ENCODE results near the gene PCGF1. TPM values are rescaled to one million over a fixed set of nuclear protein-coding genes. Genes with fewer than 3 reads are reported as not detected.
A peak's percentile ranks its signal among the peaks of the same experiment; 100 is the strongest.

PCGF1 gene
- total and polyA plus RNA-seq, 4 donors = 8.0 to 17.5 (median 14.6) TPM

DNA sequence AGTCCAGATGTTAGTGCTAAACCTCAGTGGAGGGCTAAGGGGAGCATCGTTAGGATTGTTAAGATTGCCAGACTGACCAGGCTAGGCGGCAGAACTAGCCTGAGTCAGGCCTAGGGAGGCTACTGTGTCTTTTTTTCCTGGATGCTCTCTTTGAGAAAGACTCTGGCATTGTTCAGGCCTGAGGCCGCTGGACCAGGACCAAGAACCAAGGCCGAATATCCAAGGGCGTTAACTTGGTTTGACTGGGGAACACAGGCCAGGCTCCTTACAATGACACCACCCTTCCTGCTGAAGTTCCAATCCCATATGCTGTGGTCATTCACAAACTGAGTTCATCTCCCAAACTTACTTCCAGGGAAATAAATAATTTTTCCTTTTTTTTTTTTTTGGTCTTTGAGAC, 32.8 kb upstream of the PCGF1 start:
- intact Hi-C loops (cut with DNase I) = no loop called here
- 82 to 91% methylated on average over 5 of the region's 5 CpGs for WGBS, 2 donors
- no peaks in the 10 kb centered on the region for H3K4me1 ChIP-seq (ENCODE audit: control insufficient read depth in 1 of 2, insufficient read depth in 2 of 2, low read length in 2 of 2)

DNA sequence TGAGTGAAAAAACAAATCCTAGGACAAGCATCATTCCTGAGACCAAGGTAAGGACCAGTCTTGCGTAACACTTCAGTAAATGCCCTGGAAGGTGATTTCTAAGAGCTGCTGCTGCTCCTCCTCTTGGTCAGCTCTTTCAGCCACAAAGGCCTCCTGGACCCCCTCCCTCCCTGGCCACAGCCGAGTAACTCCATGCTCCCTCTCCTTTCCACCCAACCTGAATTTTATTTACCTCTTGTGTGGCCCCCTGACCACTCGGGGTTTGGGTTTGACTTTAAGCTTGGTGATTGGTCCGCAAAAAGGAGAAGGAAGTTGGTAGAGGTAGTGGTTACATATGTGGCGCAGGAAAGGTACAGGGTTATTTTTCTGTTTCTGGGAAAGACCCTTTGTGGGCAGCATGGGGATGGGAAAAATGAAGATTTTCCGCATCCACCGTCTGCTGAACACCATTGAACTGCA, 31.4 kb upstream of the PCGF1 start:
- H3K27ac ChIP-seq (ENCODE audit: low read depth in 1 of 2, low read length in 2 of 2) = no peak overlapping the region
- H3K36me3 ChIP-seq (ENCODE audit: control insufficient read depth in 1 of 2, insufficient read depth in 2 of 2, low read length in 1 of 2) = no peaks in the 10 kb centered on the region
- H3K27me3 ChIP-seq (ENCODE audit: control insufficient read depth in 1 of 2, insufficient read depth in 2 of 2, low read length in 1 of 2) = no peaks in the 10 kb centered on the region
- no peak for ATAC-seq (ENCODE audit: low FRiP score)
- no peaks in the 10 kb centered on the region for H3K4me1 ChIP-seq (ENCODE audit: control insufficient read depth in 1 of 2, insufficient read depth in 2 of 2, low read length in 2 of 2)
- DNase-seq = no peak
- 81 to 84% methylated on average over 7 of the region's 7 CpGs for WGBS, 2 donors
- intact Hi-C loops (cut with DNase I) = loop anchor here in 1 of 2 donors (10.0 kb wide), 1 partner anchor 46 kb away; no protein-coding TSS in a partner anchor
- H3K4me3 ChIP-seq (ENCODE audit: low read length in 2 of 2) = no peak overlapping the region
- no peaks in the 10 kb centered on the region for H3K9me3 ChIP-seq (ENCODE audit: control insufficient read depth, low read length)

More for the DNA sequence above, 32.8 kb upstream of the PCGF1 start:
- Histone ChIP-seq H3K27me3 (ENCODE audit: control insufficient read depth in 1 of 2, insufficient read depth in 2 of 2, low read length in 1 of 2) (no peaks in the 10 kb centered on the region), H3K9me3 (ENCODE audit: control insufficient read depth, low read length) (no peaks in the 10 kb centered on the region), H3K4me3 (ENCODE audit: low read length in 2 of 2) (no peak overlapping the region), H3K27ac (ENCODE audit: low read depth in 1 of 2, low read length in 2 of 2) (no peak overlapping the region), H3K36me3 (ENCODE audit: control insufficient read depth in 1 of 2, insufficient read depth in 2 of 2, low read length in 1 of 2) (no peaks in the 10 kb centered on the region)
- ATAC-seq (ENCODE audit: low FRiP score) = peak; percentile 77
- DNase-seq = peak in 1 of 2 donors; percentile 80

DNA sequence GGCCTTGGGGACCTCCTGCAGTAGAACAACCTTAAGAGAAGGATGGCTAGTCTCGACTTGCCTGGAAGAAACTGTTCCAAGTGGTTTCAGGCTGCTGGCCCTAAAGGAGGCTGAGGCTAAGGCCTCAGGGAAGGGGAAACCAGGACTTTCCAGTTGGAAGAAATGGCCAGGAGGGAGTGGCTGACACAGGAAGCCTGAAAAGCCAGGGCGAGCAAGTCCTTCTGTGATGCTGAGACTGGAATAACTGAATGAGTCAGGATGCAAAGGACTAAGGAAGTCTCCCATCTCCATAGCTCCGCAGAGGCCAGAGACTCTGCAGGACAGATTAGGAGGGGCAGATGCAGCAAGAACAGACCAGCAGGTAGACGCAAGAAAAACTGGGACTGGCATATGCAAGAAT, 29.6 kb upstream of the PCGF1 start:
- ATAC-seq (ENCODE audit: low FRiP score) = no peak
- intact Hi-C loops (cut with DNase I) = loop anchor here in 1 of 2 donors (10.0 kb wide), 1 partner anchor 48 kb away; no protein-coding TSS in a partner anchor
- Histone ChIP-seq H3K4me1 (ENCODE audit: control insufficient read depth in 1 of 2, insufficient read depth in 2 of 2, low read length in 2 of 2) (no peaks in the 10 kb centered on the region), H3K27ac (ENCODE audit: low read depth in 1 of 2, low read length in 2 of 2) (no peak overlapping the region), H3K36me3 (ENCODE audit: control insufficient read depth in 1 of 2, insufficient read depth in 2 of 2, low read length in 1 of 2) (no peaks in the 10 kb centered on the region), H3K9me3 (ENCODE audit: control insufficient read depth, low read length) (no peaks in the 10 kb centered on the region), H3K4me3 (ENCODE audit: low read length in 2 of 2) (no peak overlapping the region), H3K27me3 (ENCODE audit: control insufficient read depth in 1 of 2, insufficient read depth in 2 of 2, low read length in 1 of 2) (no peaks in the 10 kb centered on the region)
- 69 to 70% methylated on average over 4 of the region's 4 CpGs for WGBS, 2 donors
- no peak for DNase-seq

DNA sequence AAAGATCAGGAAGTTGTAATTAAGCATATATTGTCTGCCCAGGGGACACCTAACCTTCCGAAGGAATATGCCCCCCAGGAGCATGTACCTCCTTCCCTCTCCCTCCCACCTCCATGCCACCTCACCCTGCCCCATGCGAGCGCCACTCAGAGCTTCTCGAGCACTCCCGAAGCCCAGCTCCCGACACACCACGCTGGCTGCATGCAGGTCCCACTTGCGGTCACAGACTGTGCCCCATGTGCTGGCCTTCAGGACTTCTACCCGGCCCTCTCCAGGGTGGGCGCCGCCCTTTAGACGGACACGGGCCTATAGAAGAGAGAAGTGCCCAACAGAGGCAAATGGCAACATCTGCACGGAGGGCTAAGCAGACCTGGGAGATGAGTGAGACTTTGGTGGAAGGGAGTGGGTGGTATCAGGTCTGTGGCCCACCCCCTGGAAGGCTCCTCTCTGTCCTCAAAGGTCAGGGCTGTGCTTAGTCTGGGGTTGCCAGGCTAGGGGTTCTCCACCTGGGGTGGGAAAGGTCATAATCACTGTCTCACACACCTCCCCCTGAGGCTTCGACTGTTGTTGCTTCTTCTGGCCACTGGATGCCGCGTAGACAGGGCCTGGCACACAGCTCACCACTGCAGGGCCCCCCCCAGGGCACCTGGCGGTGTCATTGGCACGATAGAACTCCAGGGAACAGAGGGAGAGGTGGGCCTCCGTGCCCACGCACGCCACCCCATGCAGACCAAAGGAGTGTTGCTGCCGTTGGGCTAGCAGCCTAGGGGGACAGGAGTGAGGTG, 28.9 kb upstream of the PCGF1 start:
- H3K27me3 ChIP-seq (ENCODE audit: control insufficient read depth in 1 of 2, insufficient read depth in 2 of 2, low read length in 1 of 2) = no peaks in the 10 kb centered on the region
- WGBS, 2 donors = 84 to 85% methylated on average over 23 of the region's 23 CpGs
- H3K27ac ChIP-seq (ENCODE audit: low read depth in 1 of 2, low read length in 2 of 2) = no peak overlapping the region
- no peaks in the 10 kb centered on the region for H3K36me3 ChIP-seq (ENCODE audit: control insufficient read depth in 1 of 2, insufficient read depth in 2 of 2, low read length in 1 of 2)
- no peak for DNase-seq
- ATAC-seq (ENCODE audit: low FRiP score) = no peak
- no peak overlapping the region for H3K4me3 ChIP-seq (ENCODE audit: low read length in 2 of 2)
- intact Hi-C loops (cut with DNase I) = loop anchor here in 1 of 2 donors (10.0 kb wide), 1 partner anchor 48 kb away; no protein-coding TSS in a partner anchor
- H3K4me1 ChIP-seq (ENCODE audit: control insufficient read depth in 1 of 2, insufficient read depth in 2 of 2, low read length in 2 of 2) = no peaks in the 10 kb centered on the region
- H3K9me3 ChIP-seq (ENCODE audit: control insufficient read depth, low read length) = no peaks in the 10 kb centered on the region

DNA sequence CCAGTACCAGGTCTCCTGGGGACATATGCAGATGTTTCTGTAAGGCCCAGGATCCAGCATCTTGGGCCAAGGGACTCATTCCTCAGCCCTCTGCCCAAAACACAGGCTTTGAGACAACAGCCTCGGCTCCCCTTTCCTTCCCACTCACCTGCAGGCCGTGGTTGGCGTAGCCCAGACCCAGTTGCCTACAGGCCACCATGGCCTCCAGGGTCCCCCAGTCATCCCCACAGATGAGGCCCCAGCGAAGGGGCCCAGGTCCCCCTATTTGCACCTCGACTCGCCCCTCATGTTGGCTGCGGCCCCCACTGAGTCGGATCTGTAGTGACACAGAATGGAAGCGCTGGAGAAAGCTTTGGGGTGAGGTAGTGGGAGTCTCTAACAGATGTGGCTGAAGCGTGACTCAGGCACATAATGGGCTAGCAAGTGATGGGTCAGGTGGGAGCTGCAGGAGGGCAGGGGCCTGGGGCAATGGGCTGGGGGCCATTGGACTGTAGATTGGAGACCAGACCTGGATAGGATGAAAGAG, 28.0 kb upstream of the PCGF1 start:
- 89 to 90% methylated on average over 10 of the region's 10 CpGs for WGBS, 2 donors
- Histone ChIP-seq H3K4me3 (ENCODE audit: low read length in 2 of 2) (no peak overlapping the region), H3K27ac (ENCODE audit: low read depth in 1 of 2, low read length in 2 of 2) (no peak overlapping the region), H3K36me3 (ENCODE audit: control insufficient read depth in 1 of 2, insufficient read depth in 2 of 2, low read length in 1 of 2) (no peaks in the 10 kb centered on the region), H3K9me3 (ENCODE audit: control insufficient read depth, low read length) (no peaks in the 10 kb centered on the region), H3K27me3 (ENCODE audit: control insufficient read depth in 1 of 2, insufficient read depth in 2 of 2, low read length in 1 of 2) (no peaks in the 10 kb centered on the region), H3K4me1 (ENCODE audit: control insufficient read depth in 1 of 2, insufficient read depth in 2 of 2, low read length in 2 of 2) (no peaks in the 10 kb centered on the region)
- intact Hi-C loops (cut with DNase I) = loop anchor here in 1 of 2 donors (10.0 kb wide), 1 partner anchor 49 kb away; no protein-coding TSS in a partner anchor
- no peak for DNase-seq
- no peak for ATAC-seq (ENCODE audit: low FRiP score)

DNA sequence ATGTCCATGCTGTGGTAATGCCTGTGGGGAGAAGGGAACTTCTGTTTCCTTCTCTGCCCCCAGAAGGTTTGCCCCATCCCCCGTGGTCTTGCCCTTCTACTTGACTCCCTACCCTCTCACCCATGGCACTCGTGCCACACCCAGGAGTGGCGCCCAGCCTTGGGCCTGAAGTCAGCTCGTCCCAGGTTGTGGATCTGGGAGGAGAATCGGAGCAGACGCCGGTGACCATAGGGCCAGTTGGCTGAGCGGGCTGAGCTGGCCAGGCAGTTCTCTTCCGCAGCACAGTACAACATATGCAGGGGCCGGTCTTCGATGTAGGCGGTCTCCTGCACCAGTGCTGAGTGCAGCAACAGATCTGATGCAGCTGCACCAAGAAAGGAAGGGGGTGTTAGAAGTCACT, 26.9 kb upstream of the PCGF1 start:
- Histone ChIP-seq H3K9me3 (ENCODE audit: control insufficient read depth, low read length) (no peaks in the 10 kb centered on the region), H3K4me1 (ENCODE audit: control insufficient read depth in 1 of 2, insufficient read depth in 2 of 2, low read length in 2 of 2) (no peaks in the 10 kb centered on the region), H3K4me3 (ENCODE audit: low read length in 2 of 2) (no peak overlapping the region), H3K27ac (ENCODE audit: low read depth in 1 of 2, low read length in 2 of 2) (no peak overlapping the region), H3K27me3 (ENCODE audit: control insufficient read depth in 1 of 2, insufficient read depth in 2 of 2, low read length in 1 of 2) (no peaks in the 10 kb centered on the region), H3K36me3 (ENCODE audit: control insufficient read depth in 1 of 2, insufficient read depth in 2 of 2, low read length in 1 of 2) (no peaks in the 10 kb centered on the region)
- WGBS, 2 donors = 85 to 87% methylated on average over 12 of the region's 12 CpGs
- ATAC-seq (ENCODE audit: low FRiP score) (no peak), DNase-seq (no peak)
- intact Hi-C loops (cut with DNase I) = loop anchor here in 1 of 2 donors (10.0 kb wide), 1 partner anchor 50 kb away; no protein-coding TSS in a partner anchor

DNA sequence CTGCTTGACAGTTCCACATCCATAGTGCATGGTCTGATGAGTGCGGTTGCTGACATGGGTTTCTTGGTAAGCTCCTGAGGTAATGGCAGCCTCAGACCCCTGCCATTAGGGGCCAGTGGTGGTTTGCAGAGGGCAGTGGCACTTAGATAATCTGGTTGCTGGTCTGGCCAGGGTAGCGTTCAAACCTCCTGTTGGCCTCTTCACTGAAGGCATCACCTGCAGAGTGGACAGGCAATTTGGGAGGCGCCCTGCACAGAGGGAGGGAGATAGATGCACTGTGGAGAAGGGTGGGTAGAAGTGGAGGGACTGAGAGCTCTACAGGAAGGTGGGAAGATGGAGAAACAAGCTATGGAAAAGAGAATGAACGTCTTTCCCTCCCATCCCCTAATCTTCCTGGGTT, 26.0 kb upstream of the PCGF1 start:
- 74 to 81% methylated on average over 4 of the region's 4 CpGs for WGBS, 2 donors
- no peaks in the 10 kb centered on the region for H3K9me3 ChIP-seq (ENCODE audit: control insufficient read depth, low read length)
- intact Hi-C loops (cut with DNase I) = loop anchor here in 1 of 2 donors (10.0 kb wide), 1 partner anchor 51 kb away; no protein-coding TSS in a partner anchor
- no peaks in the 10 kb centered on the region for H3K4me1 ChIP-seq (ENCODE audit: control insufficient read depth in 1 of 2, insufficient read depth in 2 of 2, low read length in 2 of 2)
- H3K27ac ChIP-seq (ENCODE audit: low read depth in 1 of 2, low read length in 2 of 2) = no peak overlapping the region
- H3K27me3 ChIP-seq (ENCODE audit: control insufficient read depth in 1 of 2, insufficient read depth in 2 of 2, low read length in 1 of 2) = no peaks in the 10 kb centered on the region
- H3K36me3 ChIP-seq (ENCODE audit: control insufficient read depth in 1 of 2, insufficient read depth in 2 of 2, low read length in 1 of 2) = no peaks in the 10 kb centered on the region
- no peak for DNase-seq
- H3K4me3 ChIP-seq (ENCODE audit: low read length in 2 of 2) = no peak overlapping the region
- no peak for ATAC-seq (ENCODE audit: low FRiP score)

DNA sequence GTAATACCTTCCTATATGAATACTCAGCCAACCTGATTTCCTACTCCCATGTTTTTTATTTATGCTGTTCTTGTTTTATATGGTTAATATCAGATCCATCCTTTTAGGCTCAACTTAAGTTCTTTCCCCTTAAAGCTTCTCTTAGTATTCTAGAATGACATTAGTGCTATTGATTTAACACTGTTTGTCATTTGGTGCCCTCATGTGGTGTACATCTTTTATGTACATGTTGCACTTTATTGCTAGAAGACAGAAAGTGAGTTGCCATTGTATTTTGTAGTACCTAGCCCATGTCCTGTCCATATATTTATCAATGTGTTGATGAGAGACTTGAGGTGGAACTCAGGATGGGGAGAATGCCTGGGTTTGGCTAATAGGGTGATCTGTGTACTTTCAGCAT, 24.7 kb upstream of the PCGF1 start:
- Histone ChIP-seq H3K27ac (ENCODE audit: low read depth in 1 of 2, low read length in 2 of 2) (no peak overlapping the region), H3K9me3 (ENCODE audit: control insufficient read depth, low read length) (no peaks in the 10 kb centered on the region)
- intact Hi-C loops (cut with DNase I) = loop anchor here in 1 of 2 donors (10.0 kb wide), 1 partner anchor 53 kb away; no protein-coding TSS in a partner anchor

More for the DNA sequence above, 24.7 kb upstream of the PCGF1 start:
- Histone ChIP-seq H3K27me3 (ENCODE audit: control insufficient read depth in 1 of 2, insufficient read depth in 2 of 2, low read length in 1 of 2) (no peaks in the 10 kb centered on the region), H3K4me1 (ENCODE audit: control insufficient read depth in 1 of 2, insufficient read depth in 2 of 2, low read length in 2 of 2) (no peaks in the 10 kb centered on the region), H3K36me3 (ENCODE audit: control insufficient read depth in 1 of 2, insufficient read depth in 2 of 2, low read length in 1 of 2) (no peaks in the 10 kb centered on the region), H3K4me3 (ENCODE audit: low read length in 2 of 2) (no peak overlapping the region)
- no peak for DNase-seq
- no peak for ATAC-seq (ENCODE audit: low FRiP score)

Data from aorta (tissue), 5 donors.